Lower leg skin (tissue), 4 donors: ENCODE results near the gene SLC5A6. TPM values are rescaled to one million over a fixed set of nuclear protein-coding genes. Genes with fewer than 3 reads are reported as not detected.

Experiments used
- DNase-seq, 2 donors: peaks; one replicate each; pipeline ENCODE4 v3.0.0-alpha.2; 2019; ENCODE audit warnings: low spot score in 2 of 2
- H3K4me3 ChIP-seq: fragments of 200-600 bp; sonication (generic); 2 replicates; pipeline ENCODE4 v1.5.1; 2017; ENCODE audit warnings: mild to moderate bottlenecking, low read depth; ENCODE audit not compliant: poor library complexity, severe bottlenecking
- CTCF ChIP-seq, 3 donors: fragments of 450-650 bp; IDR thresholded peaks; one replicate each; pipeline ENCODE4 v1.5.1; 2016; ENCODE audit warnings: antibody characterized with exemption in 3 of 3, mild to moderate bottlenecking in 3 of 3, moderate library complexity in 2 of 3
- POLR2A ChIP-seq, 2 donors: fragments of 450-650 bp; IDR thresholded peaks; one replicate each; pipeline ENCODE4 v1.6.1; 2016 to 2017; ENCODE audit warnings: antibody characterized with exemption in 2 of 2, mild to moderate bottlenecking in 1 of 2, moderate library complexity in 1 of 2
- WGBS, 2 donors: methylation state at CpG; one replicate each; pipeline ENCODE4 v1.1.5; 2018; 5-methylcytosine and 5-hydroxymethylcytosine counted together
- intact Hi-C: fragments of 100-400 bp; cut with DNase I; formaldehyde crosslinking; loops from one replicate; pipeline ENCODE4 v1.15.0; 2023; ENCODE audit warnings: low total_unique reads
- total RNA-seq, 4 donors: library from RNA; depleted of rRNA; stranded (reverse); fragments of >200 nt; gene quantifications; one replicate each; pipeline ENCODE4 v1.1.0, GENCODE V29; 2016

Gene SLC5A6
- total RNA-seq, 4 donors from 2014 or later: 11.6 to 24.6 (median 17.0) TPM

GRCh38 chr2:27159271-27159670 is 52.8 kb downstream of the SLC5A6 start:
- TF ChIP-seq CTCF (IDR thresholded peaks at IDR 0.05) (no peak), POLR2A (IDR thresholded peaks at IDR 0.05) (no peak)
- WGBS, 2 donors: 75 to 82% methylated on average over 3 to 6 of the region's 6 CpGs
- intact Hi-C loops: no loop called here
- no peak overlapping the region for H3K4me3 ChIP-seq
- DNase-seq: no peak

- TF ChIP-seq POLR2A (IDR thresholded peaks at IDR 0.05) (no peak), CTCF (IDR thresholded peaks at IDR 0.05) (no peak)
- intact Hi-C loops: no loop called here
- 82 to 83% methylated on average over 6 of the region's 6 CpGs for whole genome bisulfite sequencing, 2 donors
- H3K4me3 ChIP-seq: no peak overlapping the region
- DNase-seq: no peak
These were observed 53.6 kb downstream of the SLC5A6 start for GRCh38 chr2:27158468-27158867.

GRCh38 chr2:27155069-27155520 is 57.0 kb downstream of the SLC5A6 start:
- TF ChIP-seq POLR2A (IDR thresholded peaks at IDR 0.05) (no peak), CTCF (IDR thresholded peaks at IDR 0.05) (no peak)

GRCh38 chr2:27154488-27154887 is 57.6 kb downstream of the SLC5A6 start:
- H3K4me3 ChIP-seq: no peak overlapping the region
- DNase-seq: no peak
- intact Hi-C loops: no loop called here
- TF ChIP-seq CTCF (IDR thresholded peaks at IDR 0.05) (no peak), POLR2A (IDR thresholded peaks at IDR 0.05) (no peak)
- WGBS, 2 donors: 68% methylated on average over 6 of the region's 6 CpGs

More at GRCh38 chr2:27155069-27155520, 57.0 kb downstream of the SLC5A6 start:
- DNase-seq: no peak
- intact Hi-C loops: no loop called here
- no peak overlapping the region for H3K4me3 ChIP-seq
- WGBS, 2 donors: 59 to 74% methylated on average over 9 of the region's 9 CpGs

GRCh38 chr2:27152796-27153464 is 59.1 kb downstream of the SLC5A6 start:
- DNase-seq: no peak
- 59 to 66% methylated on average over 2 of the region's 2 CpGs for WGBS, 2 donors
- intact Hi-C loops: no loop called here
- H3K4me3 ChIP-seq: no peak overlapping the region
- TF ChIP-seq POLR2A (IDR thresholded peaks at IDR 0.05) (no peak), CTCF (IDR thresholded peaks at IDR 0.05) (no peak)
